HG03103 (cell line): ENCODE results near the gene STX18.
A peak's percentile ranks its signal among the peaks of the same experiment; 100 is the strongest.
"Not testable (repeated sequence)": the region's sequence is repeated elsewhere in the genome, so short reads cannot be mapped to it uniquely, and the experiment has no call there.

ENCODE experiments used
- ATAC-seq: cut with Tn5 transposase; IDR thresholded peaks from one replicate; pipeline ENCODE4 v1.9.1; 2021; ENCODE audit warnings: low read depth; ENCODE audit not compliant: unreplicated experiment

The STX18 gene

DNA sequence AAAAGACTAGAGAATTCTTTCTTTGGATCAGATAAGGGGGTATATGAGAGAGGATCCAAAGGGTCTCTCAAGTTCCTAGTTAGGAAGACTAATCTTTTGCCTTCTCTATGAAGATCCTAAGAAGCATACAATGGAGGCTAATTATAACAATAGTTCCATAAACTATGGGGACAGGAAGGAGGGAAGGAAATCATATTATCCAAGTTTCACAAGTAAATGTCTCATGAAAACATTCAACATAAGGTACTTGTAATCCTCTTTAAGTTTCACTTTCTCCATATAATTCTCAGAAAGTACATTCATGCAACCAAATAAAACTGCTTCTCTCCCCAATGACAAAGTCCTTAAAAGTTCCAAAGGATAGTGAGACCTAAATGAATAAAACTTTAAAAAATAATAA lies 27.1 kb downstream of the STX18 start:
- no peak for ATAC-seq

DNA sequence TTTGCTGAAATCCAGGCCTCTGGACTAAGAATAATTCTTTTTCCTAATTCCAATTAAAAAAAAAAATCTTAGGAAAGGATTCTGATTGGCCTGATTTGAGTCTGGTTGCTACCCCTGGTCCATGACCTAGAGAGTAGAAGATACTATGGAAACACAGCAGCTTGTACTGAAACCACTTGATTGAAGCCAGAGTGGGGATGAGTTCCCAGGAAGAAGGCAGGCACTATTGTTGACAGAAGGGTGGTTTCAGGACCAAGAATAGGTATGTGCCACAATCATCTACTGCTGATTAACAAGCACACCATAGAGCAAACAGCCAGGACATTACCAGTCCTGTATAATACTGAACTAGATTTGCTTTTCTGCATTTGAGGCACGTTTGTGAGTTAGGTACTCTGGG lies 29.6 kb downstream of the STX18 start:
- ATAC-seq = no peak

DNA sequence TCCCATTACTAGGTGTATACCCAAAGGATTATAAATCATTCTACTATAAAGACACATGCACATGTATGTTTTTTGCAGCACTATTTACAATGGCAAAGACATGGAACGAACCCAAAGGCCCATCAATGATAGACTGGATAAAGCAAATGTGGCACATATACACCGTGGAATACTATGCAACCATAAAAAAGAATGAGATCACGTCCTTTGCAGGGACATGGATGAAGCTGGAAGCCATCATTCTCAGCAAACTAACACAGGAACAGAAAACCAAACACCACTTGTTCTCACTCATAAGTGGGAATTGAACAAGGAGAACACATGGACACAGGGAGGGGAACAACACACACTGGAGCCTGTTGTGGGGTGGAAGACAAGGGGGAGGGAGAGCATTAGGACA lies 31.2 kb downstream of the STX18 start:
- ATAC-seq = not testable (repeated sequence)

DNA sequence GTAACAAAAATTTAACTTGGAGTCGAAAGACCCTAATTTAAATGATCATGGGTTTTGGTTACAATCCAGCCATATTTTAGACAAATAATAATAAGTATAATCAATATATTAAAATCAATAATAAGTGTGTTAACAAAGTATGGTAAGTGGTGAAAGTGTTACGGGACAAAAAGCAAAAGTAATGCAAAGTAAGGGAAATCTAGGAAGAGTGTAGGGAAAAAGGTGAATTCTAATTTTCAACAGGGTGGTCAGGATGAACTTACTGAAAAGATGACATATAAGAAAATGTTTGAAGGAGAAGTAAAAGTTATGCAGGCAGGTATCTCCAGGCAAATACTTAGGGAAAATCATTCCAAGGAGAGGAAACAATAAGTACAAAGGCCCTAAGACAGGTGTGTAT lies 32.3 kb downstream of the STX18 start:
- no peak for ATAC-seq

DNA sequence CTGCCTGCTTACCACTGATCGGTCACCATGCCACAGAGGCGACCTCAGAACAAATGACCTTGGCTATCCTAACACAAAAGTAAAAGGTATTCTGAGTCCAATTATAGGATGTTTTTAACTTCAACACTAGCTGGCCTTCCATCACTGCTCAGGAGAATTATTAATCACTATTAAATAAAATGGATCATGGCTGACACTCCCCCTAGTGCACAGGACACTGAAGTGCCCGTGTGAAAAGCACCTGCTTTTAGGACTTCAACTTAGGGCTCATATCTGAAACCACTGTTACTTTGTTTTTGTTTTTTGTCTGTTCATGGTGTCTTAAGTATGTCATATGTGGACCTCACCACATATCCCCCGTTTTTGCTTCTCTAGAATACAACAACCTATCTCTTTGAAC lies 33.9 kb downstream of the STX18 start:
- no peak for ATAC-seq

DNA sequence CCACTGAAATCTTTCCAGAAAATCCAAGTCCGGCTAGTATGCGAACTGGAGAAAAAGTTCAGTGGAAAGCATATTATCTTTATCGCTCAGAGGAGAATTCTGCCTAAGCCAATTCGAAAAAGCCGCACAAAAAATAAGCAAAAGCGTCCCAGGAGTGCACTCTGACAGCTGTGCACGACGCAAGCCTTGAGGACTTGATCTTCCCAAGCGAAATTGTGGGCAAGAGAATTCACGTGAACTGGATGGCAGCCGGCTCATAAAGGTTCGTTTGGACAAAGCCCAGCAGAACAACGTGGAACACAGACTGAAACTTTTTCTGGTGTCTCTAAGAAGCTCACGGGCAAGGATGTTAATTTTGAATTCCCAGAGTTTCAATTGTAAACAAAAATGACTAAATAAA lies 34.4 kb downstream of the STX18 start:
- ATAC-seq = no peak

DNA sequence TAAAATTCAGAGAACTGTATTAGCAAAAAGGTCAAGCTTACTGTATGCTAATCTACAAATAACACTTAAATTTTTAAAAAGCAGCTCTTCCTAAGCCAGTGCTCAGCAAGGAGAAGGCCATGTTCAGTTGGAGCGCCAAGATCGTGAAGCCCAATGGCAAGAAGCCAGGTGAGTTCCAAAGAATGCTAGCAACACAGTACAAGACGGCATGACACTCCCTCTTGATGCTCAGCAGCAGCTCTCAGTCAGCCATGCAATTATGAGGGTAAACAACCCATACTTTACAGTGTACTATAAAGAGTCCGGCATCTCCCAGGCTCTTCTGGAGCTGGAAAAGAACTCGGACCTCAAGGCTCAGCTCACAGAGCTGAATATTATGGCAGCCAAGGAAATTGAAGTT lies 34.9 kb downstream of the STX18 start:
- ATAC-seq = no peak

DNA sequence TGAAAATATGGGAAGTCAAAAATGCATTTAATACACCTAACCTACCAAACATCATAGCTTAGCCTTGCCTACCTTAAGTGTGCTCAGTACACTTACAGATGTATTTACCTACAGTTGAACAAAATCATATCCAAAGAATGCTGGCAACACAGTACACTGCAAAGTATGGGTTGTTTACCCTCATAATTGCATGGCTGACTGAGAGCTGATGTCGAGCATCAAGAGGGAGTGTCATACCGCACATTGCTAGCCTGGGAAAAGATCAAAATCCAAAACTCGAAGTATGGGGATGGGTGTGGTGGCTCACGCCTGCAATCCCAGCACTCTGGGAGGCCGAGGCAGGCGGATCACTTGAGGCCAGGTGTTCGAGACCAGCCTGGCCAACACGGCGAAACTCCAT lies 36.6 kb downstream of the STX18 start:
- ATAC-seq = not testable (repeated sequence)

DNA sequence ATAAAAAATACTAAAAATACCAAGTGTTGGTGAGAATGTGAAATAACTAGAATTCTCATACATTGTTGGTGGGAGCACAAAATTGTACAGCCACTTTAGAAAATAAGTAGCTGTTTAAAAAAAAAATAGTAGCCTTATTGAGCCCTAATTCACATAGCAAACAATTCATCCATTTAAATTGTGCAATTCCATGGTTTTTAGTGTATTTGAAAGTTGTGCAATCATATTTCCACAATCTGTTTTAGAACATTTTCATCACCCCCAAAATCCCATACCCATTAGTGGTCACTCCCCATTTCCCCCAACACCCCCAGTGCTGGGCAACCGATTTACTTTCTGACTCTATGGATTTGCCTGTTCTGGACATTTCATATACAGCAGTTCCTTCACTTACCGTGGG lies 37.1 kb downstream of the STX18 start:
- no peak for ATAC-seq

DNA sequence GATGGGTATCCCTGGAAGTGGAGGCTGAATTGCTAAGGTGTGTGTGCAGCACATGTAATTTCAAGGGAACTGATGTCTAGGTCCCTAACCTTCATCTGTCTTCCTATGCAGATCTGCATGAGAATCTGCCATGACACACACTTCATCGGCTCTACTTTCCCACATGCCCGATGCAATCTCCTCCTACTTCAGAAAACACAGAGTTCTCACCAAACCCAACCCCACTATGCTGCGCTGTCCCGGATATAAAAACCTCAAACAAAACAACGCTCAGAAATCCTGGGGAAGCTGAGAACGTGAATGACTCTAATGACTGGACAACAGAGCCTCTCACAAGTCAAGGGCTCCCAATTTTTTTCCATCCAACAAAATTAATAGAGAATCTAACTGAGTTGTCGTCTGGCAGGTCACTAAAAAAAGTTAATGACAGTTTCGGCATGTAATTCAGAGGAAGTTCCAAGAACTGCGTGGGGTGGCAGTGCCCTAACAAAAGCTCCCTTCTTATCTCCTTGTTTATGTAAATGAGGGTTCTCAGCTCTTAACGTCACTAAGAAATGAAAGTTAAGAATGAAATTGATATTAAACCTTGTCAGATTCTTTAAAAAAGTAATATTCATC lies 39.0 kb downstream of the STX18 start:
- peak; percentile 57 for ATAC-seq

DNA sequence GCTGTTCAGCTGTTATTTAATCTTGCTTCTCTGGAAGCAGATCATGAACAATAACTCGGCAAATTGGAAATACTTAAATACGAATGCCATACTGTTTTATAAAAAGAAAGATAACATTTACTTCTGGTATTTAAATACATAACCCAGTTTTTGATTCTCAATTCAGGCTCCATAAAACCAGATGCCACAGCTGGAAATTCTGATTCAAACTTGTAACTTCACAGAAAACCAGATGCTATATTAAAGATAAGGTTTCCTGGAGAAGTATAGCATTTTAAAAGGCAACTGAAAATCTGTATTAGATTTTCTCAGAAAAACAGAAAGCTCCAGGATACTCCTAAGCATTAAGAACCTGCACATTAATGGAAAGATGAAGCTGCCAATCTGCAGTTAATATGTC lies 40.2 kb downstream of the STX18 start:
- no peak for ATAC-seq

DNA sequence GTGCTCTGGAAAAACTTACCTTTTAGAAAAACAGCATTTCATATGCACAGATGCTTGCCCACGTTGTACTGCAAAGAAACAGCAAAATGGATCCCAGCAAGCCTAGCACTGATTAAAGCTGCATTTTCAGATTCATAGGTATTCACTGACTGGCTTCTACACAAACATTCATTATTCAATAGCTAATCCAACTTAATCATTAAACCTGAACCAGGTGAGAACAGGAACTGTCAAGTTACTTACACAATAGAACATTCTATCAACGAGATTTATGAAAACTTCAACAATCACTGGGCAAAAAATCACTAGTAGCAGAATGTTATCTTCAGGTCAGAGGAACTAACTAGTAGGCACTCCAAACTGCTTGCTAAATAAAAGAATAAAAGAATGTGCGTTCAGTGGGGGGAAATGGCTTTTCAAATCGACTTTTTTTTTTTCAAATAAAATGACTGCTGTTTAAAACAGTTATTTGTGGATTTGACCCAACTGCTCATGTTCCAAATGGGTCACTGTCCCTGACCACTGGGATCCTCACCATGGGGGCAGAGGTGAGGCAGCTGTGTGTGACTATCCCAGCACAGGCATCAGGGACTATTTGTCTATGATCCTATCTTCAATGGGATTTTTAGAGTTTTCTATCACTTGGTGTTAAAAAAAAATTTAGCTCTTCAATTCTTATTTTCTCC lies 42.3 kb downstream of the STX18 start:
- no peak for ATAC-seq

DNA sequence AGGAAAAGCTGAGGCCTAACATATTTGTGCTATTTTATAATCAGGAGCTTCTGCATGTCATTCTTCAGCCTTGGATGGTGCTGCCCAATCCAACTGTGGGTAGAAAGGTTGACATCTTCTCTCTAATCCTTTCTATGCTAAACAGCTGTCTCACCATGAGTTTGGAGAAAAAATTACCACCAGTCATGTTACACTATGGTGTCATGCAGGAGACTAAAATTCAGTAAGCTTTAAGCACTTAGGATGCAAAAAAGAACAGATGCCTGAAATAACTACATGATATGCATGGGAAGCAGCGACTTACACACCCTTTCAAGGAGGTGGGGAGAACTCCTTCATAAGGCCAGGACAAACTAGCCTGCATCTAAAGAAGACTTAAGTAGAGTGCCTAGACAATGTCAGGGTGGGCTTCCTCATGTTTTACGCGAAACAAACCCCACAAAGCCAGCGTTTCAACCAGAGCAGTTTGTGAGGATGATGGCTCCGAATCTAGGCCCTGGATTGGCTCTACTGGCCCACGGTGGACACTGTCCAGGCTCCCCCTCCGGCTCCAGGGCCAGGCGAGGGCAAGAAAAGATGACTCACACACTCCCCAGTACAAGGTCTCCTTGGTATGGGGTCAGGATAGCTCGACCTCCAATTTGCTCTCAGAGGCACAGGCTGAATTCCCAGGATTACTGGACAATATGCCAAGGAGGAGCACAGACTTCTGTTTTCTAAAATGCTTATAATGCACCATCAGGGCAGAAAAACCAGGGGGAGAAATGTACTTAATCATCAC lies 45.1 kb downstream of the STX18 start:
- ATAC-seq = no peak

DNA sequence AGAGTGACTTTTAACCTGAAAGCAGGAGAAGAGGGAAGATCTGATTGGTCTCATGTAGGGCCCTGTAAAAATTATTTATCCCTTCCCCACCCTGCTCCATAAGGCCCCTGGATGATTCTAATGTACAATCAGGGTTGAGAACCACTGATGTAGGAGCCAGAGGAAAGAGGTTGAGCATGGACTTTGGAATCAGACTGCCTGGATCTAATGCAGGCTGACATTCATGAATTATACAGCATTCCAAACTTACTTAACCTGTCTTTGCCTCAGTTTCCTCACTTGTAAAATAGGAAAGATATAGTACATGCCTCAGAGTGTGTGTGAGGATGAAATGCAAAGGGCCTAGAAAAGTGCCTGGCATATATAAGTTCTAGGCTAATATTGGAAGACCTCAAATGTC lies 47.0 kb downstream of the STX18 start:
- ATAC-seq = no peak

DNA sequence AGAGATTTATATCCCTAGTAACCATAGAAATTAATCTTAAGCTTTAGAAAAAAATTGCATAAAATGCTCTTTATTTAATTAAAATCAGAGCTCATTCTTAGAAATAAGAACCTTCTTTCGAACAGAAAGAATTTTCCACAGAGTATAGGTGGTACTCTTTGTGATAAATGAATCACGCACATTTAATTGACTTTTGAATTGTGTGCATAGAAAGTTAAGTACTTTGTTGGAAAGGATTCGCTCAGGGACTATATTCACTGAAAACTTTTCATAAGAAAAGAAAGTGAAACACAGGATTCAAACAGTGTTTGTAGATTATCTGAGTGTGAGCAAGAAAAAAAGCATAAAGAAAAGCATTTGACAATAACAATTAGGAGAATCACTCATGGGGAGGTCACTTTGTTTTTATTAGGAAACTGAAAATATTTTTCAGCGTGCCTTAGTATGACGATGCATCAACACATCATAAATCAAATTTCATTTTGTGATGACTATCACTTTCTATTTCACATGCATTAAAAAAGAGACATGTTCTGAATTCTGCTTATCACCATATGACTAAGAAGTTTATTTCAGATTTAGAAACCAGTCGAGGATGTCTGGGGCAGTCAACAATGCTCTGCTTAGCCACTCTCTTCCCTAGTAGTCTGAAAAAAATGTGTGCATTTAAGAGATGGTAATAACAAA lies 49.5 kb downstream of the STX18 start:
- ATAC-seq = peak; percentile 65

DNA sequence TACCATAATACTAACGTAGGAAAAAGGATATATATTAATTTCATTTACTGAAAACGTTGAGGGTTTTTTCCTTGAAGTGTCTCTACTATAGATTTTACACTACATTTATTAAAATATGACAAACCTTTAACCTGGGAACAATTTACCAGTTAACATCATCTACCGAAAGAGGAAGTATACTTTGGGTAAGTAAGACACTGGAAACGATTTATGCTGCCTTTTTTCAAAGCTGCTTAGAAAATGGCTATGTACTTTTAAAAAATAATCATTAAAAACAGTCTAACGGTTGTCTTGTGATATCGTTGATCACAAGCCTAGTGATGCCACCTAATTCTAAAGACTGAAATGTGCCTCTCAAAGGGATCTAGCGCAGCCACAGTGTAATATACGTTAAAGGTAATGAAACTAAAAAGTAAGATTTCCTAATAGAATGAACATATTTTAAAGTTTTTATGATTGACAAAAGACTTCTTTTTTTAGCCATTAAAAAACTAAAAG lies 50.4 kb downstream of the STX18 start:
- ATAC-seq = peak; percentile 36

DNA sequence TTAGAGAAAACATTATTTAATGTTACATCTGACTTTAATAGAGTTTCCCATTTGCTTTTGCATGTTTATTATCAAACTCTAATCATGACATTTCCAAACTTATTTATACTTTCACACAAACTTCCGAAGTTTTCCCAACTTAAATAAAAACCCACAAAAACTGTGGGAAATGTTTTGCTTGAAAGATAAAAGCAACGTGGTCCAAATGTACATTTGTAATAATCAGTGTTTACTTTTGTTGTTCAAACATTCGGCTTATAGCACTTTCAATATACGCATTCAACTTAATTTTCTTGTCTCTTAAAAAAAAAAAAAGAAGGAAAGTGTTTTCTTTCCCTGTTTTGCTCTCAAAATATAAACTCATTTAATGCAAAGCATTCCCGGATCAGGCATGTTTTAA lies 51.0 kb downstream of the STX18 start:
- no peak for ATAC-seq

DNA sequence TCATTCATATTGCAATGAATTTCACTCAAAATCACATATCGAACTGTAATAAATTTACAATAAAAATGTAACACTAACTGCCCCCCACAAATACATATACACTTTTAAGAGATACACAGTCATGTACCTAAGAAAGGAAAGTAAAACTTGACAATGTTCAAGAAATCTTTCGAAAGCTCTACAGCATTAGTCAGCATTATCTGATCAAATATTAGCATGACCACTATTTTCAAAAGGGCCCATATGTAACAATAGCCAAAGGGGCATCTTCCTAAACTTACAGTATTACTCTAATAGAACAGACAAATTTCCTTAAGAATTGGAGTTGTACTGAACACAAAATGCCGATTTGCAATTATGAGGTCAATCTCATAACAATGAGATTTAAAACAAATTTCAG lies 51.8 kb downstream of the STX18 start:
- no peak for ATAC-seq

DNA sequence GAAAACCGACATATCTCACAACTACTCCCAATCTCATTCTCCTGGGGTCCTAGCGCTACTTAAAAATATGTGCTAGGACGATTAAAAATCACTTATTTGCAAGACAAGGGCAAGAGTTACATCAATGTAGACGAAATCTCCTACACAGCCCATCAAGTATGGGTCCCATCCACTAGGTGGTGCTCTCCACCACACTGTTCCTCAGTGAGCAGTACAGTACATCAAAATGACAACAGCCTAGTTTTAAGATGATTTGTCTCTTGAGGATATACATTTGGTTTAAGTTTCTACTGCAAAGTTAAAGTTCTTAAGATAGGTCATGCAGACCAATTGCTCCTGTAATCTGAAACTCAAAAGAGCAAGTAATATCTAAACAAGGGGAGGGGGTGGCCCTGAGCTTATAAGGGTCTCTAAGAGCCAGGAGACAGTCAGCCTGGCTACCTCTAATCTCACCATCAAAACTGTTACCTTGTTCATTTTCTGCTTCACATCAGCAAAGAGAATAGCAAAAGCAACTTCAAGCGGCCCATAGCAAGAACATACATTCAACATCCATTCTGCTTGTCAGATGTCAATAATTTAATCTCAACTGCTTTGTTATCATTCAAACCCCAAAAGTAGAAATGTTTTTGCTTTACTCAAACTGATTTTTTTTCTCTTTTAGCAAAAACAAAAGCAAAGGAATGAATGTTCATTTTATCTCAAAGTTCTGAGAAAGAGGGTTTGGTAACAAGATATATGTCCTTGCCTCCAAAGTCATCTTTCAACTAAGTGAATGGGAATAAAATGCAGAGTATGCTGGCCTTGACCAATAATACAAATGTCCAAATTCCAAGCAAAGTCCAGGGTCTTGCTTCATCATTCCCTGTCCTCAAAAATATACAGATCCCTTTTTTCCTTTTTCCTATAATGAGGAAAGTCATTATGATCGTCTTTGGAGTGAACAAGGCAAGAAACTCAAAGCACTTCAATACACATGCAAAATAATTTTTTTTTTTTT lies 53.1 kb downstream of the STX18 start:
- peak; percentile 65 for ATAC-seq

DNA sequence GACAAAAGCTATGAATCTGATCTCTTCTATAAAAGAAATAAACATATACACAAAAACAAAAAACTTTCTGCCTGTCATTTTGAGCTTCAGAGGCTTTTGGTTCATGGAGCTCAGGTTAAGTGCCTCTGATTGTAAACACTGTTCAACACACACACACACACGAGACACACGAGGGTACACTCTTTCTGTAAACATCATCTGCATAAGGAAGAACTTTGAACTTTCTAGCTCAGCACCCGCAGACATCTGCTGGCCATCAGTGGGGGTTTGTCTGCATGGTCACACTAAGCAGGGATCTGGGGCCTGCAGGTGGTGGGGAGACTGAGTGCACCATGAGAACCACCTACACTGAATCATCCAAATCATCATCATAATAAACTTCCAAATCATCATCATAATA lies 54.9 kb downstream of the STX18 start:
- no peak for ATAC-seq
